Measurements from ENCODE around the gene GNG7. TPM values are rescaled to one million over a fixed set of nuclear protein-coding genes. Genes with fewer than 3 reads are reported as not detected.
"Not testable (repeated sequence)": the region's sequence is repeated elsewhere in the genome, so short reads cannot be mapped to it uniquely, and the experiment has no call there.

Gene GNG7
- total RNA-seq, 1 experiment from 2014 or later, result not detected

DNA sequence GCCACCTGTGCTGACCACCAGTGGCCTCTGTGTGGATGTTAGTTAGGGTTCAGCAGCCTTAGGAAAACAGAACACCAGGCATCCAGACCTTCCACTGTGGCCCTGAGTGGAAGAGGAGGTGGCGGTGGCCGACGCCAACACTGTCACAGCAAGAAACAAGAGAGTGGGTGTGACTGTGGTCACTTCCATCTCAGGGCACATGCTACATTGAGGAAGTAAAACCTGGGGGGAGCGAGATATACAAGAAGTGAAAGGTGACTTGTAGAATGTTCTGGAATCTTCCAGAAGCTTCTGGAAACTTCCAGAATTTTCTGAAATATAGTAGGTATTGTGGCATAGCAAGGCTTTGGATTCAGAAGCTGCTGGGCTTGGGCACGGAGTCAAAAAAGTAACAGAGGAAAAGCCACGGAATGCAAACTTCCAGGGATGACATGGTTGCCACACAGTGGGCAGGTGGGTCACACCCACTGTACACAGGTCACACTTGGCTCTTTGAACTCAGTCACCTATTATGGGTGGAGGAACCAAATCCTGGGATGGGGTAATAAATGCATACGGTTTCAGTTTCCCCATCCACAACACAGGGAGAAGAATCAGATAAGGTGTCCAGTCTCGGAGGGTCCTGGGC is 24.3 kb downstream of the GNG7 start:
- DNase-seq (ENCODE audit: low read depth), result no peak

DNA sequence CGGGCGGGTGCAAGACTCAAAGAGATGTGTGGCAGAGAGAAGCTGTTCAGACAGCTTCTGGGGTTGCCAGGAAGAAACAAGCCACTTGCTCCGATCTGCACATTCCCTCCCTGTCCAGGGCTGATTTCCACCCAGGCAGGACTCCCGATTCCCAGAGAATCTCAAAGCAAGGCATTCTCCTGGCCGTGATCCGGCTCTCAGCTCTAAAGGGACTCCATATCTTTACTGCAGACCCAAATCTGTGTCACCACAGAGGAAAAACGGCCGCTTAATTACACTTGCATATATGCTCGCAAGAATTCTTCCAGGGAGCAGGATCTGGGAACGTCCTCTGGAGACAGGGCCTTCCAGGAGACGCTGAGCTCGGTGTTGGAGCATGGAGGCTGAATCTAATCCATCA is 25.7 kb downstream of the GNG7 start:
- DNase-seq (ENCODE audit: low read depth), result no peak

DNA sequence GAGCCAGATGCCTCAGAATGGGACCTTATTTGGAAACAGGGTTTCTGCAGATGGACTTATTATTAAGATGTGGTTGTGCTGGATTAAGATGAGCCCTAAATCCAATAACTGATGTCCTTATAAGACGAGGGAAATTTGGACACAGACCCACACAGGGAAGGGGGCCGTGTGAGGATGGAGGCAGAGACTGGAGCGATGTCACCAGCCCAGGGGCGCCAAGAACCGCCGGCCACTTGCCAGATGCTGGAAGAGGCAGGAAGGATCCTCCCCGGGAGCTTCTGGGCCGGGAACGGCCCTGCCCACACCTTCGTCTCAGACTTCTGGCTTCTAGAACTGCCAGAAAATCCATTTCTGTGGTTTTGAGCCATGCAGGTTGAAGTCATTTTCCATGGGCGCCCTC is 26.6 kb downstream of the GNG7 start:
- no peak for DNase-seq (ENCODE audit: low read depth)

DNA sequence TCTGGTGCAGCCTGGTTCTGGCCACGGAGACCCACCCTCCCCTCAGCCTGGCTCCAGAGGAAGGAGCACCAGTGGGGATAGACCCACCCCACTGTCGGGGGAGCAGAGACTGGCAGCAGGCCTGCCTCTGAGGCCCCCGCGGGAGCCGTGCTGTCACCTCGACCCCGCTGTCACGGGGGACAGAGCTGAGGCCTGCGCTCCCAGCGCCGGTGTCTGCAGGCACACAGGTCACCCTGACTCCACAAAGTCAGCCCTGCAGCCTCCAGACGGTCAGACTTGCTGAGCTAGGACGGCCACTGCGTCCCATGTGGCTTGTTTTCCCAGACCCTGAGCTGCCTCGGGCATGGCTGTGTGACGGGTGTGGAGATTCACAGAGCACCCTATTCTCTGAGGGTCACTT is 32.3 kb downstream of the GNG7 start:
- no peak for DNase-seq (ENCODE audit: low read depth)

DNA sequence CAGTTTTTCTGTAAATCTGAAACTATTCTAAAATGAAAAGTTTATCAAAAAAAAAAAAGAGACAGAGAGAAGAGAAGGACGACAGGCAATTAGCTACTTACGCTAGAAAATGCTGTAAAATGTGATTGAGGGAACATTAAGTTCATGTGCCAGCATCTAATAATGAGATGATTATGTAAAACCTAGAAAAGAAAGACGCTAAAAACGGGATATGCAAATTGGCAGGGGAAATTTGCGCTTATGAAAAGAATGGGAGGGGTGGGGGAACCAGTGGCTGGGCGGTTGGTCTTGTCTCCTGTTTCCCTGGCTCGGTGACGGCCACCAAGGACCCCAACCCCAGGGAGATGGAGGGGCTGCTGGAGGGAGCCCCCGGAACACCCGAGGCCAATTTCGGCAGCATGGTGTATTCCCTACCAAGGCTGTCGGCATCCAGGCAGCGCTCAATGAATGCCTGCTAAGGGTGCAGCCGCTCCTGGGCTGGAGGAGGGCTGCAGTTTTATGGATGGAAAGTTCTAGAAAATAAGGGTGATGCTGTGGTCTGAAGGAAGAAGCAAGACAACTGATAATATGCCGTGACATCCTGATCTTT is 34.2 kb downstream of the GNG7 start:
- no peak for DNase-seq (ENCODE audit: low read depth)

DNA sequence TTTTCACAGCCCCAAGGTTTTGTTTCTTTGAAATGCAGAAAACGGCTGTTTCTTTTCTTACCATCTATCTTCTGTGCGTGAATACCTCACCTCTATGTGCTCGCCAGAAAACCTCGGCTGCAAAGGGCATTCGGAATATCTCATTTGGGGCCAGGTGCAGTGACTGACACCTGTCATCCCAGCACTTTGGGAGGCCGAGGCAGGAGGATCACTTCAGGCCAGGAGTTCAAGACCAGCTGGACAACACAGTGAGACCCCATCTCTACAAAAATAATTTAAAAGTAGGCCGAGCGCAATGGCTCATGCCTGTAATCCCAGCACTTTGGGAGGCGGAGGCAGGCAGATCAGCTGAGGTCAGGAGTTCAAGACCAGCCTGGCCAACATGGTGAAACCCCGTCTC is 35.1 kb downstream of the GNG7 start:
- not testable (repeated sequence) for DNase-seq (ENCODE audit: low read depth)

DNA sequence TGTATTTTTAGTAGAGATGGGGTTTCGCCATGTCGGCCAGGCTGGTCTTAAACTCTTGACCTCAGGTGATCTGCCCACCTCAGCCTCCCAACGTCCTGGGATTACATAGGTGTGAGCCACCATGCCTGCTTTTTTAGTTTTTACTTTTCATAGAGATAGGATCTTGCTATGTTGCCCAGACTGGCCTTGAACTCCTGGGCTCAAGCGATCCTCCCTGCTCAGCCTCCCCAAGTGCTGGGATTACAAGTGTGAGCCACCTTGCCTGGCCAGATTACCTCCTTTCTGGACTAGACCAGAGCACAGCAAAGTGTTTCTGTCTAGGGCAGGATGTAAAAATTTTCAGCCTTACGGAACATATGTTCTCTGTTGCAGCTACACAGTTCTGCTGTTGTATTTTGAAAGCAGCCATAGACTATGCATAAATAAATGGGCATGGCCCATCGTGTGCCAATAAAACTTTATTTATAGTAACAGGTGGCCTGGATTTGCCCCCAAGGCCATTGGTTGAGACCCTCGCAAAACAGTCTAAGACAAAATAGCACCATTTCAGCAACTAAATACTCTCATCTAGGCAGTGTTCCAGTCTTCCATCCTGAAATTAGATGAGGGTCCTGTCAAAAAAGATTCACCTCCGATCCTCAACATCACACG is 36.0 kb downstream of the GNG7 start:
- DNase-seq (ENCODE audit: low read depth), result no peak

DNA sequence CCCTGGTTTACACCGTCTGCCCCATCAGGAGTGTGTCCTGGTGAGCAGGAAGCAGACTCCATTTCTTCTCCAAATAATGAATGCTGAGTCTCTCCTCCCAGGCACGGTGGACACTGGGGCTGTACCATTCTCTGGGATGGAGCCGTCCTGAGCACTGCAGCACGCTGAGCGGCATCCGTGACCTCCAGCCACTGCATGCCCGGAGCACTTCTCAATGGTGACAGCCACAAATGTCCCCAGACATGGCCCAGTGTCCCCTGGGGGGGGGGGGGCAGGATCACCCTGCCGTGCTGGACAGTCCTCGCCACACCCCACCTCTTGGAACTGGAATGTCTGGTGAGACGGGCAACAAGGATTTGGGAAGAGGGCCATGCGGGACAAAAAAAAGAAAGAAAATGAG is 37.4 kb downstream of the GNG7 start:
- no peak for DNase-seq (ENCODE audit: low read depth)

DNA sequence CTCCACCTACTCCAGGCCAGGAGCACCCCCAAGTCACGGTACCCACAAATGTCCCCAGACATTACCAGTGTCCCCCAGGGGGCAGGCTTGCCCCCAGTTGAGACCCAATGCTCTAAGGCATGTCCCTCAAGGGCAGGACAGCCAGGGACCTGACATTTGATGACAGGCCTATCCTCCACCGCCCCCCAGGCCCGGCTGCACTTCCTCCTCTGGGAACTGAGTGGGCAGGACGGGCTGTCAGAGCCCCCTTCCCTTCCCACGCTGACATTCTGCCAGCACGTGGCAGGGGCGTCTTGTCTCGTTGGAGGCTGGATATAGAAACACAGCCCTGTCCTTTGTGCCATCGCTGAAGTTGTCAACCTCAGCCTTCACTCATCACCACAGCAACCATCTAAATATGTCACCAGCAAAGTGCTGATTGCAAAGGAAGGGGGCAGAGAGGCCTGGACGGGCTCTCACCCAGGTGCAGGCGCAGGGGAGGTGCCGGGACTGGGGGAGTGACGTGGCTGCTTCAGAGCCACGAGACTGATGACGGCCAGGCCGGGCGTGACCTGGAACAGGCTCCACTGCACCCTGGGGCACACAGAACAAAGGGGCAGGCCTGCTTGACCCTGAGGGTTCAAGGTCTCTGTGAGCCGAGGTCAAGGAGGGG is 38.4 kb downstream of the GNG7 start:
- no peak for DNase-seq (ENCODE audit: low read depth)

DNA sequence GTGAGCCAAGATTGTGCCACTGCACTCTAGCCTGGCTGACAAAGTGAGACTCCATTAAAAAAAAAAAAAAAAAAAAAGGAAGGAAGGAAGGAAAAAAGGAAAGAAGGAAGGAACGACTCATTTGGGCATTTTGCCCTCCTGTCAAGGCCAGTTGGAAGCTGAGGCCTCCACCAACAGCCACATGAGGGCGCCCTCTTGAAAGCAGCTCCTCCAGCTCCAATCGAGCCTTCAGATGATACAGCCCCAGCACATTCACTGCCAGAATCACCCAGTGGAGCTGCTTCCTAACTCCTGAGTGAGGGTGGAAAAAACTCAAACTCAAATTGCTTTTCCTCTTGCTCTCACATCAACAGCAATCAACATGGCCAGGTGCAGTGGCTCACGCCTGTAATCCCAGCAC is 40.9 kb downstream of the GNG7 start:
- DNase-seq (ENCODE audit: low read depth), result no peak

DNA sequence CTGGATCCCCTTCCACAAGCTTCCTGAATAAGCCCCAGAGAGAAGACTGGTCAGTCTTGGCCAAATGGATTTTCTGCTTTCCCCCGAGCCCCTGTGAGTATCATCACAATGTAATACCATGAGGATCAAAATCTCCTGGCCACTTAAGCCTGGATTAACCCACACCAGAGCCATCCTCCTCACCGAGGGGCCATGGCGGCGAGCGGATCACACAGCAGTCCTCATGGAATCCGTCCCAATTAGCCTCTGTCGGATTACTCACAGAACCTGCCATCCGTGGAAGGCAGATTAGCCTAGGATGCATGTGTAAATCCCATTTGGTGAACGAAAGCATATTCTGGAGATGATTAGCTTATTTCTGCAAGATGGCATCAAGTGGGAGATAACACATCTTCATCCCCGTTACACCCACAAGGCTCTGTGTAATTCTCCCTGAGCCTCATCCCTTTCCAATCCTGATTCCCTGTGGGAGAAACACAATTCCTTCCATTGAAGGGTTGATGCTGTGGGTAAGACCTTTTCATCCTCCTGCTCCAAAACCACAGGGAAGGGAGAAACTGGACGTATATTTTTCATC is 42.5 kb downstream of the GNG7 start:
- no peak for DNase-seq (ENCODE audit: low read depth)

DNA sequence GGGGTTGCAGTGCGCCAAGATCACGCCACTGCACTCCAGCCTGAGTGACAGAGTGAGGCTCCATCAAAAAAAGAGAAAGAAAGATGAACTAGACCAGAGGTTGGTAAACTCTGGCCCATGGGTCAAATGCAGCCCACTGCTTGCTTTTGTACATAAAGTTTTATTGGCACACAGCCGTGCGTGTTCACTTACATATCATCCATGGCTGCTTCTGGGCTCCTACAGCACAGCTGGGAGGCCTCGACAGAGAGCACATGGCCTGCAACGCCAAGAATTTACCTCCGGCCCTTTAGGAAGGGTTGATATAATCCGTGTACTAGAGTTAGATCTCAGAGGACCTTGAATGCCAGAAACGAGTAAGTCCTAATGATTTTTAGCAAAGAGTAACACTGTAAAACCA is 46.0 kb downstream of the GNG7 start:
- no peak for DNase-seq (ENCODE audit: low read depth)

DNA sequence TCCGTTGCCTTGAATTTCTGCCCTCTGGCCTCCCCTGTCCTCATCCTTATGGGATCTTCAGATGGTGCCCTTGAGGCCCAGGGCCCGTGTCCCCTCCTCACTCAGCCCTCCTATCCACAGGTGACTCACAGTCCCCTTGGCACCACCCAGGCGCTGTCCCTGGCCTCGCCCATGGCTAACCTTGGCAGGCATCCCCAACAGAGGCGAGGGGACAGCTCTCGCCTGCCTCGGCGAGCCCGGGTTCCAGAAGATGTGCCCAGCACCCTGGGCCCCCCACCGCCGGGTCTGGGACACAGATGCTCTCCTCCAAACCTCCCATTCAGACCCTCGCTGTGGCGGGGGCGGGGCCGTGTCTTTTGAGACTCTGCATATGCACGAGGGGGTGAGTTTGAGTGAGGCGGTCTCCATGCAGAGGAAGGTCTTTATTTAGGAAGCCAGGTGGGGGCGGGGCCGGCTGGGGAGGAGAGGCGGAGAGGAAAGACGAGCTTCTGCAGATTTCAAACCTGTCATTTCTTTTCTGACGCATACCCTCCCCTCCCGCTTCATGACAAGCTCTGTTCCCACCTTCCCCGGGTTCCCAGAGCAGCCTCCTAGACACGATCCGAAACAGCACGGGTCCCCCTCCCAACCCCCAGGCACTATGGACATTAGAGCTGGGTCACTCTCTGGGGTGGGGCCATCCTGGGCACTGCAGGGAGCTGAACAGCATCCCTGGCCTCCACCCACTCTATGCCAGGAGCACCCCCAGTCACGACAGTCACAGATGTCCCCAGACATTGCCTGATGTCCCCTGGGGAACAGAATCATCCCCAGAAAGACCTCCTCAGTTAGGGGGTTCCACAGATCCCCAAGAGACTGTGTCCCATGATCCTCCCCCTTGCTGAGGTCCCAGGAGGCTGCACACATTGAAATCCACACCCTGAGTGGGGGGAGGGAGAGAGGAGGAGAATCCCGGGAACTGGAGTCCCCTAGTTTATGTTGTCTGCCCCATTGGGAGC is 48.5 kb downstream of the GNG7 start:
- no peak for DNase-seq (ENCODE audit: low read depth)

DNA sequence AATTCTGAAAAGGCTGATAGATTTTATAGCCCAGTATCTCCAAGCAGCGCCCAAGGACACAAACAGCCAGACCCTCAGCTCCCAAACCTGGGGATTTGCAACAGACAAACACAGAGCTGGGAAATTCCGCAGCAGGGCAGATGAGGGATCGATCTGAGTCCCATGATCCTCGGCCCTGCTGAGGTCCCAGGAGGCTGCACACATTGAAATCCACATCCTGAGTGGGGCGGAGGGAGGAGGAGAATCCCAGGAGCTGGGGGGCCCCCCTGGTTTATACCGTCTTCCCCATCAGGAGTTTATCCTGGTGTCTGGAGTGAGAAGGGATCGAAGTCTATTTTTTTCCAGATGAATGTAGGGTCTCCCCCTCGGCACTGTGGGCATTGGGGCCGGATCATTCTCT is 49.3 kb downstream of the GNG7 start:
- DNase-seq (ENCODE audit: low read depth), result no peak

DNA sequence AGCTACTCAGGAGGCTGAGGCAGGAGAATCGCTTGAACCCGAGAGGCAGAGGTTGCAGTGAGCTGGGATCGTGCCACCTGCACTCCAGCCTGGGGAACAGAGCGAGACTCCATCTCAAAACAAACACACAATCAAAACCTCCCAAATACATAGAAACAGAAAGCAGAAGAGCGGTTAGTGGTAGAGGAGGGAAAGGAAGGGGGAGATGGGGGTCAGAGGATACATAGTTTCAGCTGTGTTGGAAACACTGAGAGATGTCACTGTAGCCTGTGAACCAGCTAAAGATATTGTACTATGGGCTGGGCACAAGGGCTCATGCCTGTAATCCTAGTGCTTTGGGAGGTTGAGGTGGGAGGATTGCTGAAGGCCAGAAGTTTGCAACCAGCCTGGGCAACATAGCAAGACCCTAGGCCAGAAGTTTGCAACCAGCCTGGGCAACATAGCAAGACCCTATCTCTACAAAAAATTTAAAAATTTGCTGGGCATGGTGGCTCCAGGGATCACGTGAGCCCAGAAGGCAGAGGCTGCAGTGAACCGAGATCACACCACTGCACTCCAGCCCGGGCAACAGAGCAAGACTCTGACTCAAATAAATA is 49.9 kb downstream of the GNG7 start:
- no peak for DNase-seq (ENCODE audit: low read depth)

DNA sequence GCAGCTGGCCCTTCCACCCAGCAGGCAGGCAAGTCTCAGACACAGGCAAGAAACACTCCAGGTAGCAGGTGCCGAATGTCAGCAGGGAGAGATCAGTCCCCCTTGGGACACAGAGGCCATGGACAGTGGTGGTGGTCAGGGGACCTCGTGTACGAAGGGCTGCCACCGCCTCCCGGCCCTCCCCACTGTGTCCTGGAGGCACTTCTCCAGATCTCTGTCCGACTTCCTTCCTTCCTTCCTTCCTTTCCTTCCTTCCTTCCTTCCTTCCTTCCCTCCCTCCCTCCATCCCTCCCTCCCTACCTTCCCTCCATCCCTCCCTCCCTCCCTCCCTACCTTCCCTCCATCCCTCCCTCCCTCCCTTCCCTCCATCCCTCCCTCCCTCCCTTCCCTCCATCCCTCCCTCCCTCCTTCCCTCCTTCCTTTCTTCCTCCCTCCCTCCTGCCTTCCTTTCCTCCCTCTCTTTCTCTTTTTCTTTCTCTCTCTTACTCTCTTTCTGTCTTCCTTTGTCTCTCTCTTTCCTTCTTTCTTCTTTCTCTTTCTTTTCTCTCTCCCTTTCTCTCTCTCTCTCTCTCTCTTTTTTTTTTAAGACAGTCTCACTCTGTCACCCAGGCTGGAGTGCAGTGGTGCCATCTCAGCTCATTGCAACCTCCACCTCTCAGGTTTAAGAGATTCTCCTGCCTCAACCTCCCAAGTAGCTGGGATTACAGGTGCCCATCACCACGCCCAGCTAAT is 51.3 kb downstream of the GNG7 start:
- DNase-seq (ENCODE audit: low read depth), result not testable (repeated sequence)

DNA sequence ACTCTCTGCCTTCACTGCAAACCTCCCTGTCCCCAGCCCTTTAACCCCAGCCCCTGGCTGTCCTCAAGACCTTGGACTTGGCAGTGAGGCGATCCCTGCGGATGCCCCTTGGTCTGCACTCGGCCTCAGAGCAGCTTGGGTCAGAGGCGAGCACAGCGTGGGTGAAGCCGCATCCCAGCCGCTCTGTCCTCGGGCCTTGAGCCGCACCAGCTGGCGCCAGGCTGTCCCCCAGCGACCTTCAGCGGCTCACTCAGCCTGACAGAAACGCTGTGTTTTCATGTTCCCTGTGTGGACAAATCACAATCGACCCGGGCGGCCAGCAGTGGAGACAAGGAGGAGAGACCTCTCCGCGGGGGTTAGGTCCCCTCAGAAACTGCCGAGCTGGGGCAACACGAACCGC is 52.0 kb downstream of the GNG7 start:
- DNase-seq (ENCODE audit: low read depth), result no peak

DNA sequence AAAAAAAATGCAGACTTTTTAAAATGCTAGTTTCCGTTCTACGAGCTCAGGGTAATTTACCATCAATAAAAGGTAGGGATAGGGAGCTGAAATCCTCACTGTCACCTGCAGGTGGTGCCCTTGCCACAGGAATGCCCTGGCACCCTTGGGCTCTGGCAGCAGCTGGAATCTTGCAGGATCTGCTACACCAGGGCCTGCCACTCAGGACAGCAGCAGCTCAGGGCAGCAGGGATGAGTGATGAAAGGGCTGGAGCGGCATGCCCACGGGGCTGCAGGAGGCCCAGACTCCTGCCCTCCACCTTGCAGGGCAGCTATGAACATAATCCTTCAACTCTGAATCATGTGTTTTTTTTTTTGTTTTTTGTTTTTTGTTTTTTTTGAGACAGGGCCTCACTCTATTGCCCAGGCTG is 54.0 kb downstream of the GNG7 start:
- peak; percentile 64 for DNase-seq (ENCODE audit: low read depth)

DNA sequence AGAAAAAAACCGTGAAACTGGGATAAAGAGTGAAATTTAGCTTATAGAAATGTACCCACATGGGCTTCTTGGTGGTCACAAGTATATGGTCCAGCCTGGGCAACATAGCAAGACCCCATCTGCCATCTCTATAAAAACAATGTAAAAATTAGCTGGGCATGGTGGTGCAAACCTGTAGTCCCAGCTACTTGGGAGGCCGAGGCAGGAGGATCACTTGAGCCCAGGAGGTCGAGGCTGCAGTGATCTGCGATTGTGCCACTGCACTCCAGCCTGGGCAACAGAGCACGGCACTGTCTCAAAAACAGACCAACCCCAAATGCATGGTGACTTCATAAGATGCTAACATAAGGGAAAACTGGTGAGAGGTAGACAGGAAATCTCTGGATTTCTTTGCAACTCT is 54.4 kb downstream of the GNG7 start:
- no peak for DNase-seq (ENCODE audit: low read depth)
